Liver (tissue), 9 donors: ENCODE data around the gene IKZF4. TPM values are rescaled to one million over a fixed set of nuclear protein-coding genes. Genes with fewer than 3 reads are reported as not detected.
"Not testable (repeated sequence)": the region's sequence is repeated elsewhere in the genome, so short reads cannot be mapped to it uniquely, and the experiment has no call there.

ENCODE experiments used
- DNase-seq: peaks from one replicate; pipeline ENCODE4 v3.0.0-alpha.2; 2017; ENCODE audit warnings: low spot score
- H3K27ac ChIP-seq, 2 donors: one replicate each; pipeline ENCODE4 v1.7.0; 2013; ENCODE audit warnings: inconsistent platforms in 2 of 2, low read length in 2 of 2, control low read depth in 1 of 2, low read depth in 1 of 2, mild to moderate bottlenecking in 1 of 2
- H3K27me3 ChIP-seq, 4 donors: one replicate each; pipeline versions ENCODE4 v1.6.1 to v1.7.0; 2013; ENCODE audit warnings: low read length in 3 of 4, inconsistent platforms in 1 of 4, mild to moderate bottlenecking in 1 of 4, moderate library complexity in 1 of 4; ENCODE audit not compliant: control insufficient read depth in 4 of 4, insufficient read depth in 4 of 4
- H3K36me3 ChIP-seq, 4 donors: one replicate each; pipeline versions ENCODE4 v1.6.1 to v1.7.0; 2013; ENCODE audit warnings: low read length in 3 of 4, mild to moderate bottlenecking in 3 of 4, low read depth in 1 of 4, moderate library complexity in 1 of 4; ENCODE audit not compliant: control insufficient read depth in 4 of 4, insufficient read depth in 3 of 4
- H3K4me1 ChIP-seq, 4 donors: one replicate each; pipeline versions ENCODE4 v1.6.1 to v1.7.0; 2013; ENCODE audit warnings: low read length in 3 of 4, mild to moderate bottlenecking in 3 of 4, moderate library complexity in 1 of 4; ENCODE audit not compliant: control insufficient read depth in 4 of 4, insufficient read depth in 4 of 4
- H3K4me3 ChIP-seq, 3 donors: one replicate each; pipeline versions ENCODE4 v1.6.1 to v1.7.0; 2013; ENCODE audit warnings: low read length in 3 of 3, control low read depth in 1 of 3, low read depth in 1 of 3, mild to moderate bottlenecking in 1 of 3
- H3K9ac ChIP-seq, 2 donors: one replicate each; pipeline ENCODE4 v1.7.0; 2013; ENCODE audit warnings: low read length in 2 of 2, mild to moderate bottlenecking in 2 of 2, moderate library complexity in 2 of 2, control low read depth in 1 of 2, low read depth in 1 of 2
- H3K9me3 ChIP-seq, 4 donors: one replicate each; pipeline versions ENCODE4 v1.6.1 to v1.7.0; 2013; ENCODE audit warnings: low read length in 3 of 4; ENCODE audit not compliant: control insufficient read depth in 4 of 4
- CTCF ChIP-seq: fragments of 150-350 bp; IDR thresholded peaks from 2 replicates; pipeline ENCODE4 v1.5.1; 2017; ENCODE audit warnings: improper control_type of control experiment, low read depth, low read length; ENCODE audit not compliant: missing input control
- EGR1 ChIP-seq, 2 donors: IDR thresholded peaks; 2 replicates each; pipeline ENCODE4 v1.6.1; 2016 to 2018; ENCODE audit warnings: antibody characterized with exemption in 2 of 2, low read depth in 2 of 2
- FOXA2 ChIP-seq: IDR thresholded peaks from 2 replicates; pipeline ENCODE4 v1.6.1; 2016; ENCODE audit warnings: antibody characterized with exemption
- GABPA ChIP-seq, 2 donors: IDR thresholded peaks in 1 of 2; conservative IDR thresholded peaks in 1 of 2; 2 replicates each; pipeline ENCODE4 v1.6.1; 2016; ENCODE audit warnings: antibody characterized with exemption in 2 of 2, mild to moderate bottlenecking in 1 of 2, moderate library complexity in 1 of 2
- HNF4G ChIP-seq: IDR thresholded peaks from 2 replicates; pipeline ENCODE4 v1.6.1; 2016; ENCODE audit warnings: antibody characterized with exemption
- JUND ChIP-seq, 2 donors: IDR thresholded peaks; 2 replicates each; pipeline ENCODE4 v1.6.1; 2016; ENCODE audit warnings: antibody characterized with exemption in 2 of 2
- MAX ChIP-seq: IDR thresholded peaks from 2 replicates; pipeline ENCODE4 v1.6.1; 2016; ENCODE audit warnings: antibody characterized with exemption
- RAD21 ChIP-seq, 2 donors: IDR thresholded peaks; 2 replicates each; pipeline ENCODE4 v1.6.1; 2016; ENCODE audit warnings: antibody characterized with exemption in 2 of 2, mild to moderate bottlenecking in 2 of 2
- RXRA ChIP-seq, 2 donors: IDR thresholded peaks; 2 replicates each; pipeline ENCODE4 v1.6.1; 2017 to 2018; ENCODE audit warnings: antibody characterized with exemption in 2 of 2, mild to moderate bottlenecking in 1 of 2
- SP1 ChIP-seq: IDR thresholded peaks from 2 replicates; pipeline ENCODE4 v1.6.1; 2018; ENCODE audit warnings: antibody characterized with exemption, mild to moderate bottlenecking
- YY1 ChIP-seq: IDR thresholded peaks from 2 replicates; pipeline ENCODE4 v1.6.1; 2016; ENCODE audit warnings: antibody characterized with exemption, mild to moderate bottlenecking
- ZBTB33 ChIP-seq: IDR thresholded peaks from 2 replicates; pipeline ENCODE4 v1.6.1; 2016; ENCODE audit warnings: antibody characterized with exemption
- WGBS: extraction: QIAGEN DNeasy Blood & Tissue Kit; methylation state at CpG from one replicate; pipeline ENCODE4 v1.1.7; 2013; 5-methylcytosine and 5-hydroxymethylcytosine counted together
- polyA plus RNA-seq, 2 donors: library from polyadenylated mRNA; stranded (reverse) in 1 of 2; unstranded in 1 of 2; fragments of 200-250 nt in 1 of 2; fragments of >200 nt in 1 of 2; fragmentation: Nextera tagmentation in 1 of 2; extraction: Ambion mirVana in 1 of 2; gene quantifications; one replicate each; pipeline versions ENCODE4 v1.2.1 to v1.2.3, GENCODE V29; 2013 to 2015
- total RNA-seq, 2 donors: library from RNA; depleted of rRNA; stranded (reverse); fragments of >200 nt; gene quantifications; one replicate each; pipeline ENCODE4 v1.2.3, GENCODE V29; 2014
- donor health status: healthy.
- donor health status: healthy.
- donor health status: healthy.
- donor health status: healthy.
- donor health status: healthy.

IKZF4 gene
- total and polyA plus RNA-seq, 4 donors = 0.47 to 1.9 (median 0.75) TPM

- not testable (repeated sequence) for H3K27me3 ChIP-seq, H3K9ac ChIP-seq, H3K4me3 ChIP-seq, H3K4me1 ChIP-seq, DNase-seq, H3K27ac ChIP-seq, H3K9me3 ChIP-seq
- H3K36me3 ChIP-seq = peaks cover 12 to 51% (median 30%) of the 10 kb centered on the region in 4 donors
- 91% methylated on average over 7 of the region's 7 CpGs for WGBS
Measured at GRCh38 chr12:55985976-55986375, 34.9 kb upstream of the IKZF4 start.

- WGBS = 95% methylated on average over 3 of the region's 3 CpGs
- Histone ChIP-seq H3K4me3 (no peak overlapping the region), H3K27ac (no peak overlapping the region), H3K27me3 (no peaks in the 10 kb centered on the region), H3K36me3 (peaks cover 20 to 57% (median 45%) of the 10 kb centered on the region in 4 donors), H3K9me3 (no peaks in the 10 kb centered on the region), H3K4me1 (peaks cover 0 to 10% (median 8%) of the 10 kb centered on the region in 4 donors), H3K9ac (no peak overlapping the region)
- TF ChIP-seq GABPA (IDR thresholded peaks at IDR 0.05 in 1 of 2, conservative IDR thresholded peaks at IDR 0.05 in 1 of 2) (no peak), CTCF (no peak), ZBTB33 (no peak), FOXA2 (no peak), EGR1 (IDR thresholded peaks at IDR 0.05; ENCODE audit: low read depth in 2 of 2) (no peak)
- no peak for DNase-seq
Measured at GRCh38 chr12:55991110-55991509, 29.7 kb upstream of the IKZF4 start.

- no peak overlapping the region for H3K9ac ChIP-seq
- H3K4me3 ChIP-seq = no peak overlapping the region
- no peak overlapping the region for H3K27ac ChIP-seq
- H3K9me3 ChIP-seq = no peaks in the 10 kb centered on the region
- no peak for DNase-seq
- H3K4me1 ChIP-seq = peaks cover under 1 to 23% (median 18%) of the 10 kb centered on the region in 4 donors
- H3K36me3 ChIP-seq = peaks cover 16 to 46% (median 40%) of the 10 kb centered on the region in 4 donors
- no peaks in the 10 kb centered on the region for H3K27me3 ChIP-seq
- WGBS = 78% methylated on average over 4 of the region's 4 CpGs
- TF ChIP-seq RXRA (IDR thresholded peaks at IDR 0.05) (no peak), SP1 (no peak), YY1 (no peak)
Measured at GRCh38 chr12:55993230-55993853, 27.5 kb upstream of the IKZF4 start.

- DNase-seq = no peak
- Histone ChIP-seq H3K4me1 (peaks cover 4 to 35% (median 24%) of the 10 kb centered on the region in 4 donors), H3K27me3 (no peaks in the 10 kb centered on the region), H3K9ac (no peak overlapping the region), H3K36me3 (peaks cover 14 to 36% (median 31%) of the 10 kb centered on the region in 4 donors), H3K27ac (peak overlapping the region in 1 of 2 donors; percentile 36), H3K9me3 (no peaks in the 10 kb centered on the region), H3K4me3 (no peak overlapping the region)
- WGBS = 51% methylated on average over 8 of the region's 8 CpGs
- TF ChIP-seq MAX (no peak), SP1 (peak; percentile 67), CTCF (no peak), HNF4G (peak; percentile 73), JUND (IDR thresholded peaks at IDR 0.05) (peak in 1 of 2 donors; percentile 12), RAD21 (IDR thresholded peaks at IDR 0.05) (peak in 1 of 2 donors; percentile 14)
Measured at GRCh38 chr12:55995366-55995765, 25.5 kb upstream of the IKZF4 start.
